Ectodermal cell (in vitro differentiated cells): Measurements from ENCODE around the gene TMEM233.

Experiments used
- H3K27ac ChIP-seq: 2 replicates; pipeline ENCODE4 v1.7.0; 2013; ENCODE audit warnings: mild to moderate bottlenecking, low read depth, low read length; ENCODE audit not compliant: insufficient read depth, poor library complexity, severe bottlenecking
- H3K27me3 ChIP-seq: 2 replicates; pipeline ENCODE4 v1.7.0; 2013; ENCODE audit warnings: mild to moderate bottlenecking, low read length; ENCODE audit not compliant: insufficient read depth, control insufficient read depth, poor library complexity, severe bottlenecking
- H3K36me3 ChIP-seq: one replicate; pipeline ENCODE4 v1.7.0; 2013; ENCODE audit warnings: low read length; ENCODE audit not compliant: control insufficient read depth, insufficient read depth
- H3K4me1 ChIP-seq: one replicate; pipeline ENCODE4 v1.7.0; 2013; ENCODE audit warnings: low read length; ENCODE audit not compliant: control insufficient read depth, insufficient read depth
- H3K4me3 ChIP-seq: 2 replicates; pipeline ENCODE4 v1.7.0; 2013; ENCODE audit warnings: low read depth, low read length, control low read depth; ENCODE audit not compliant: insufficient read depth
- H3K9me3 ChIP-seq: 2 replicates; pipeline ENCODE4 v1.7.0; 2013; ENCODE audit warnings: mild to moderate bottlenecking, low read length, moderate library complexity; ENCODE audit not compliant: control insufficient read depth
- WGBS, 2 experiments: methylation state at CpG; one replicate each; pipeline ENCODE4 v1.1.7; 2013; ENCODE audit warnings: missing lambda C conversion rate in 2 of 2; 5-methylcytosine and 5-hydroxymethylcytosine counted together

The TMEM233 gene

GRCh38 chr12:119686776-119687175 lies 93.2 kb downstream of the TMEM233 start:
- 95 to 96% methylated on average over 13 of the region's 13 CpGs for WGBS, 2 experiments

DNA sequence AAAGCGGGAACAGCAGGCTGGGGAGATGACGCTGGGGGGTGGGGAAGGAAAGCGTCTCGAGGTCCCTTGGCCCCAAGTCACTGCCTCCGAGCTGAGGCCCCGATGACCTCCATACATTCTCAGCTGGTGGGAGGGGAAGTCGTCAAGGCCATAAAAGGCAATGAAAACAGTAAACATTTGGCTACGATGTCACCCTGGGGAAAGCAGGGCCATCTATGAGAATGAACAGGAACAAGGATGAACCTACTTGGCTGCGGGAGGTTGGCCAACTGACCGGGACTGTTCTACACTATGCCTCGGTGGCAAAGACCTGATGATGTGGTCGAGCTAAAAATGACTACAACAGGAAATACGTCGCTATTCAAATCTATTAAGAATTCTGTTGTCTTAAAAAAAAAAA lies 93.8 kb downstream of the TMEM233 start:
- Histone ChIP-seq H3K9me3 (no peaks in the 10 kb centered on the region), H3K4me1 (no peaks in the 10 kb centered on the region), H3K27ac (no peak overlapping the region), H3K27me3 (no peaks in the 10 kb centered on the region), H3K36me3 (peaks cover 14% of the 10 kb centered on the region), H3K4me3 (no peak overlapping the region)
- 88 to 91% methylated on average over 11 to 14 of the region's 14 CpGs for WGBS, 2 experiments

More at GRCh38 chr12:119686776-119687175, 93.2 kb downstream of the TMEM233 start:
- no peaks in the 10 kb centered on the region for H3K4me1 ChIP-seq
- no peaks in the 10 kb centered on the region for H3K27me3 ChIP-seq
- H3K27ac ChIP-seq: no peak overlapping the region
- no peak overlapping the region for H3K4me3 ChIP-seq
- no peaks in the 10 kb centered on the region for H3K9me3 ChIP-seq
- peaks cover 14% of the 10 kb centered on the region for H3K36me3 ChIP-seq

DNA sequence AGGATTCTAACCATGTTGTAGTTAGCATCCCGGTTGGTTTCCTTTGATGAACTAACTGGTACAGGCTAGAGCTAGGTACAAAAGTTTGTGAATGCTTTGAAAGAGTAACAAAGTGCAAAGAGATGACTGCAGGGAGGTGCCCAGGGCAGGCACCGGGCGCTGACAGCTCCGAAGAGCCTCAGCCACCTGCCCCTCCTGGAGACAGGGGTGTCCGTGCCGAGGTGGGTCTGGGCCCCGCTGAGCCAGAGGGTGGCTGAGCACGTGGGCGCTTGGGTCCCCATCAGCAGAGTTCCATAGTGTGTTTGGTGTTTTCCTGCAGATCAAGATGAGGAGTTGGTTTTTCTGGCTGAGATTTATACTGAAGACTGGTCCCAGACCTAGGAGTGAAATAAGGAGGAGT lies 94.3 kb downstream of the TMEM233 start:
- 94 to 97% methylated on average over 9 of the region's 9 CpGs for WGBS, 2 experiments
- no peak overlapping the region for H3K4me3 ChIP-seq

DNA sequence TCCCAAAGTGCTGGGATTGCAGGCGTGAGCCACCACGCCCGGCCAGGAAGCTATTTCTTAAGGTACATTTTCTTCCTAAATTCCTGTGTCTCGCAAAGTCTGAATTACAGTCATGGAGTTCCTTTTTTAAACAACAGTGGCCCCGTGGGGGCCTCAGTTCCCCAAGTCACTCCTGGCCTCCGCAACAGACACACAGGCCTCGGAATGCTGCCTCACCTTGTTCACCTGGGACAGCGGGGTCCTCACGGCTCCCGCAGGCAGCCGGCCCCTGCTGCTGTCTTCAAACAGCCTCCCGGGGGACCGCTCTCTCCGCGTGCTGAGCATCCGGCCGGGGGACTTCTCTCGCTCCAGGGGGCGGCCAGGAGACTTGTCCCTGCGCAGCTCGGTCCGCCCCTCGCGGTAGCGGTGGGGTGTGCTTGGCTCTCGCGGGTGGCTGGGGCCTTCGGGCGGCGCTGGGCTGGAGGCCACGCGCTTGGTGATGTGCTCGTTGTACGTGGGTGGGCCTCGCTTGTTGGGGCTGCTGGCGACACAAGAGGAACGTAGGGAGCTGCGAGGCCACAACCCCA lies 96.4 kb downstream of the TMEM233 start:
- WGBS, 2 experiments: 97% methylated on average over 38 of the region's 38 CpGs
- Histone ChIP-seq H3K27ac (no peak overlapping the region), H3K9me3 (no peaks in the 10 kb centered on the region), H3K36me3 (peaks cover 14% of the 10 kb centered on the region), H3K27me3 (no peaks in the 10 kb centered on the region), H3K4me1 (no peaks in the 10 kb centered on the region), H3K4me3 (no peak overlapping the region)

More for the DNA sequence above, 94.3 kb downstream of the TMEM233 start:
- H3K9me3 ChIP-seq: no peaks in the 10 kb centered on the region
- H3K4me1 ChIP-seq: no peaks in the 10 kb centered on the region
- H3K27me3 ChIP-seq: no peaks in the 10 kb centered on the region
- H3K36me3 ChIP-seq: peaks cover 14% of the 10 kb centered on the region
- no peak overlapping the region for H3K27ac ChIP-seq

- H3K27ac ChIP-seq: no peak overlapping the region
- no peaks in the 10 kb centered on the region for H3K4me1 ChIP-seq
- H3K27me3 ChIP-seq: no peaks in the 10 kb centered on the region
- no peaks in the 10 kb centered on the region for H3K9me3 ChIP-seq
- H3K4me3 ChIP-seq: no peak overlapping the region
- H3K36me3 ChIP-seq: peaks cover 14% of the 10 kb centered on the region
- WGBS, 2 experiments: 91 to 92% methylated on average over 6 of the region's 6 CpGs
Observed at GRCh38 chr12:119691202-119691810, 97.7 kb downstream of the TMEM233 start.

GRCh38 chr12:119692410-119692809 lies 98.8 kb downstream of the TMEM233 start:
- Histone ChIP-seq H3K4me1 (no peaks in the 10 kb centered on the region), H3K36me3 (peaks cover 19% of the 10 kb centered on the region), H3K27ac (no peak overlapping the region), H3K4me3 (no peak overlapping the region), H3K27me3 (no peaks in the 10 kb centered on the region), H3K9me3 (no peaks in the 10 kb centered on the region)
- 97 to 99% methylated on average over 5 of the region's 5 CpGs for WGBS, 2 experiments
